ENCODE data around the gene HCK.

Gene HCK

GRCh38 chr20:32037929-32038328 is 14.1 kb upstream of the HCK start (continued):
- TF ChIP-seq EGR2 (tag by site-specific recombination; IDR thresholded peaks at IDR 0.05; ENCODE audit: low read depth) (peak; percentile 69), BCL6B (tag by site-specific recombination; IDR thresholded peaks at IDR 0.05) (0 out of 2 replicates have a peak, but pooled peaks have one; percentile 11), ZNF416 (tag by site-specific recombination; IDR thresholded peaks at IDR 0.05) (no peak), ZNF488 (tag by site-specific recombination; IDR thresholded peaks at IDR 0.05) (no peak)
- TF ChIP-seq, protein P1, sequence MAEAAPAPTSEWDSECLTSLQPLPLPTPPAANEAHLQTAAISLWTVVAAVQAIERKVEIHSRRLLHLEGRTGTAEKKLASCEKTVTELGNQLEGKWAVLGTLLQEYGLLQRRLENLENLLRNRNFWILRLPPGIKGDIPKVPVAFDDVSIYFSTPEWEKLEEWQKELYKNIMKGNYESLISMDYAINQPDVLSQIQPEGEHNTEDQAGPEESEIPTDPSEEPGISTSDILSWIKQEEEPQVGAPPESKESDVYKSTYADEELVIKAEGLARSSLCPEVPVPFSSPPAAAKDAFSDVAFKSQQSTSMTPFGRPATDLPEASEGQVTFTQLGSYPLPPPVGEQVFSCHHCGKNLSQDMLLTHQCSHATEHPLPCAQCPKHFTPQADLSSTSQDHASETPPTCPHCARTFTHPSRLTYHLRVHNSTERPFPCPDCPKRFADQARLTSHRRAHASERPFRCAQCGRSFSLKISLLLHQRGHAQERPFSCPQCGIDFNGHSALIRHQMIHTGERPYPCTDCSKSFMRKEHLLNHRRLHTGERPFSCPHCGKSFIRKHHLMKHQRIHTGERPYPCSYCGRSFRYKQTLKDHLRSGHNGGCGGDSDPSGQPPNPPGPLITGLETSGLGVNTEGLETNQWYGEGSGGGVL (tag by site-specific recombination; IDR thresholded peaks at IDR 0.05), result peak; percentile 85

DNA sequence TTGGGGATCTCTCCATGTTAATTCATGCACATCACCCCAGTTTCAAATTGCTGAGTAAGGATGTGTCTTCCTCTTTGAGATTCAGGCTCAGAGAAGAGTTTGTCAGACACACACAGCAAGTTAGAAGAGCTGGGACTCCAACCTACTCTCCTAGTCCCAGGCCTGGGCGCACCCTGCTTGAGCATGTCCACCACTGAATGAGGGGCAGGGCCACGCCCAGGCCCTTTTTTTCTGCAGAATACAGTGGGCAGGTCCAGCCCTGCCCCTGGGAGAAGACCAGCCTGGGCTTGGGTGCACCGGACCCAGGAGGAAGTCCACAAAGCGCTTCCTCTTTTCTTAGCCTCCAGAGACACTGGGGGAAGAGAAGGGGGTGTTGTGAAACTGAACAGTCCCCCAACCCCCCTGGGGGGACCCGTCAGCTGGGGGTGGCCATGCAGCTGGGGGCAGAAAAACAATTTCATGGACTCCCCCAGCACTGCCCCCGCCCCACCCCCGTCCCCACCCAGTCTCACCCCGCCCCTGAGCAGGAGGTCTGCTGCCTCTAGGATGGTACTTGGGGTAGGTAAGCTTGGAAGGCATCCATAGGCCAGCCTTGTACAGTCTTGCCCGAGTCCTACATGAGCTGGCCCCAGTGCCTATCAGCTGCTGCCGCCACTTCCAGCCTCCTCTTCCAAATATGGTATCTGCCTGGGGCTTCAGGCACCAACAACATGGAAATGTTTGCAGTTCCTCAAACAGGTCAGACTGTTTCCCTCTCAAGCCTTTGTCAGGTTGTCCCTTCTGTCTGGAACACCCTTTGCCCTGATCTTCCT is 11.7 kb upstream of the HCK start:
- POLR2A ChIA-PET, result interaction anchor here (0.7 kb wide), 1 partner anchor 155 kb away, joined by 5 read pairs; no protein-coding TSS in a partner anchor

More for the DNA sequence above, 11.7 kb upstream of the HCK start:
- no peaks in the 10 kb centered on the region for H3K4me1 ChIP-seq (ENCODE audit: control insufficient read depth, insufficient read depth, low read length)
- no peak overlapping the region for H3K4me3 ChIP-seq (ENCODE audit: low read depth, low read length)
- H3K9me3 ChIP-seq (ENCODE audit: control insufficient read depth, insufficient read depth, low read depth, low read length), result no peaks in the 10 kb centered on the region
- no peak overlapping the region for H3K27ac ChIP-seq (ENCODE audit: extremely low read depth, low read depth, low read length)
- H3K36me3 ChIP-seq (ENCODE audit: control insufficient read depth in 2 of 2, insufficient read depth in 1 of 2, low read length in 2 of 2), result no peaks in the 10 kb centered on the region
- CTCF ChIA-PET, result interaction anchor here (0.7 to 4.9 kb wide), 3 partner anchors 9 to 341 kb away, joined by 3 to 26 read pairs (median 3); no protein-coding TSS in a partner anchor
- TF ChIP-seq PRDM4 (tag by site-specific recombination; IDR thresholded peaks at IDR 0.05) (no peak), FEZF1 (tag by site-specific recombination; IDR thresholded peaks at IDR 0.05) (peak; percentile 77), KLF1 (tag by site-specific recombination; IDR thresholded peaks at IDR 0.05) (peak; percentile 59), PRDM10 (tag by site-specific recombination; IDR thresholded peaks at IDR 0.05) (peak; percentile 42; the same call in 1 of the 2 replicates)

Measured in HEK293 (cell line).